ENCODE results near the gene ZNF366.

Gene ZNF366

DNA sequence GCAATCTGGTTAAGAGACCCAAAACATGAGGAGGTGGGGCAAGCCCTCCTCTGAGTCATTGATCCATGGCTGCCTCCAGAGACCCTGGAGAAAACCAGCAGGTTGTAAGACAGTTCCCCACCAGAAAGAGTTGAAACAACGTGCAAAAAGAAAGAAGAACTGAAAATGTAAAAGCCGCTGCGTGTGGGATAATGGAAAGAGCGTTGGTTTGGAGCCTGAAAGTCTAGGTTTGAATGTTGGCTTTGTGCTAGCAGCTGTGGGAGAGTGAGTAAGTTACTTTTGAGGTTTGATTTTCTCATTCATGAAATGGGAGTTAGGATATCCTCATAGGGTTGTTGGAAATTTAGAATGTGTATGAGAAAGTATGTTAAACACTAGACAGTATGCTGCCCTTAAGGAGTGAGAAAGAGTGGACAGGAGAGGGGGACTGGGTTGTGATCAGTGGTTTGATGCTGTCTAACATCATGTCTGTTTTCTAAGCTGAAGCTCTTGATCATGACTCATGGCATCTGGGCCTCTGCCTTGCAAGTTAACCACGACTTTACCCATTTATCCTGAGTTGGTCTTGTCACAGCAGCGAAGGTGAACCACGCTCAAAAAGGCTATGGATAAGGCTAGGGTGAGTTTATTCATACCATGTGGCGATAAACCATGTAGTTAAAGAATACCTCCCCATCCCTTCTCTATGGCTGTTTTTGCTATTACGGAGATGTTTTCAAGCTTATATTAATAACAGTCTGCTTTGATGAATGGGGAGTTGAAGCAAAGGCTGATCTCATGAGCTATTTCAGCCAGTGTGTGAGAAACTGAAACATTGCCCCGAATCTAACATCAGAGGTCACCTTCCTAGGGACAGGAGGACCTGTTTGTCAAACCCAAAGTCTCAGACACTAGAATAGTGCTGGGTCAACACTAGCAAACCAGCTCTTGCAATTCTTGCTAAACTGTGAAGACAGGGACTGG is 41.3 kb downstream of the ZNF366 start:
- no peak for DNase-seq (ENCODE audit: low read depth)

DNA sequence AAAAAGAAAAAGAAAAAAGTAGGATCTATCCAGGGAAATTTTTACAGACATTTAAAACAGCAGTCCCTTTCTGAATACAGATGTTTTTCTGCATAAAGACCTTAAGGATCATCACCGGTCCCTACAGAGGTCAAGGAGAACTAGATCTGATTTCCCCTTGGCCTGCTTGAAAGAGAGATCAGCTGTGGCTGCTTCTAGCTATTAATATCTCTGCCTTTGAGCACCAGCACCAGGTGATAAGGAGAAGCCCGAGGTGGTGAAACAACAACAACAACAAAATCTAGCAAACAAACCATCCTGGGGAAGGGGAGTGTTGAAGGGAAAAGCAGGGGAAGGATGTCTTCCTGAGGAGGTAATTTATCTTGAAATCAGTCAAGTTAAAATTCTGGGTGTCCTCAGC is 42.1 kb downstream of the ZNF366 start:
- no peak for DNase-seq (ENCODE audit: low read depth)

DNA sequence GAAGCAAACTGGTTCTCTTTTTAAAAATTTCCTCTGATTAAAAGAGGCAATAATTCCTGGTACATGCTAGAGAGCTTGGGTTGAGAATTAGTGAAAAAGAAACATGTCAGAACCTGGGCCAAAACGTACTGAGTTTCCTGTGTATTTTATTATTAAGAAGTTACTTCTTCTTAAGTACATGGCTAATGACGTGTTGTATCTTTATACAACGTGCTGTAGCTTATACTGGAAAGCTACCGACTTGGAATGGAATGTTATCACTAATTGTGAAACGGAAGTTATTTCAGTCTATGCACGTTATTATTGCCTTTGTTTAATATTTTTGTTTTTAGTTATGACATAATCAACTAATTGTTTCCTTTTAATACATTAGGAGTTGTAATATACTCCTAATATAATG is 43.1 kb downstream of the ZNF366 start:
- DNase-seq (ENCODE audit: low read depth) = no peak

DNA sequence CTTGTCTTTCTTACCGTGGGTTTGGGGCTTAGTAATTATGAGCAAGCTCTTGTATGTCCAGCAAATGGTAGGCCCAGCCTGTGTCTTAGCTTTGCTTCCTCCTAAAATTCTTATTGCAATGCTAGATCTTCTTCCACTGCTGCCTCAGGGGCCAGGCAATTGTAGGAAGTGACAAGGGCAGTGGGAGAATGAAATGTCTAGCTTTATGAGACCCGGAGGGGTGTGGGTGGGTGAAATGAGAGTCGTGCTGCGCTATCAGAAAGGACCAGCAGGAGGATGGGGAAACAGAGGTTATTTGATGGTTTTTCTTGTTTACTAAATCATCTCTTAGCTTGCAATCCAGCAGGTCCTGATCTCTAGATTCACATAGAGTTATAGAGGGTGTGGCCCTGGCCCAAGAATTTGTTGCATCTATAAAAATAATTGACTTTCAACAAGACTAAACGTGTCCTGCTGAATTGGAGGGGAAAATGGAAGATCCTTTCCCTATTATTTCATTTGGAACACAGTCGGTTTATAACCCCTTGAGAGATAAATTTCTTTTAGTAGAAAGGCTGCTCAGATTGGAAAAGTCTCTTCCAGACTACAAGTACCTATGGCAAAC is 43.7 kb downstream of the ZNF366 start:
- DNase-seq (ENCODE audit: low read depth) = no peak

DNA sequence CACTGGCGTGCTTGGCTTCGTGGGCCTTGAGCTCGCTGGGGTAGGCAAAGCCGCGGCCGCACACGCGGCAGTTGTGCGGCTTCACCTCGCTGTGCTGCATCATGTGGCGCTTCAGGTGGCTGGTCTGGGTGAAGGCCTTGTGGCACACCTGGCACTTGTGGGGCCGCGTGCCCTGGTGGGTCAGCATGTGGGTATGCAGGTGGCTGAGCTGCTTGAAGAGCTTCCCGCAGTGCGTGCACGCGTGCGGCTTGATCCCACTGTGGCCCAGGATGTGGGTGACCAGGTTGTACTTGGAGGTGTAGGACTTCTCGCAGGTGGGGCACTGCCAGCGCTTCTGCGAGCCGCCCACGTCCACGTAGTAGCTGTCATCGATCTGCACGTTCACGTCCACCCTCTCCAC is 46.8 kb downstream of the ZNF366 start:
- DNase-seq (ENCODE audit: low read depth) = no peak

DNA sequence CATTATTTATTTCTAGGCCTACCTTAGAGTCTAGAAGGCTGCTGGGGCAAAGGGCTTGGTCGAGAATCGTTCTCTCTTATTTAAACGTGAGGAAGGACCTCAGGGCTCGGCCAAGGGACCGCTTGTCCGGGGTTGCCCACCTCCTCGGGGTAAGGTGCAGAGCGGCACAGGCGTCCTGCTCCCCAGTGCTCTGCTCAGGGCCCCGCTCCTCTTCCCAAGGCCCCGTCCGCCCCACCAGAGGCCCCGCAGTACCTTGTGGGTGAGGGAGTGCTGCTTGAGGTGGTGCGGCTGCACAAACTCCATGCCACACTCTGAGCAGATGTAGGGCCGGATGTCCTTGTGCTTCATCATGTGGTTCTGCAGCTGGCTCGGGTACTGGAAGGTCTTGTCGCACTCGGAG is 47.3 kb downstream of the ZNF366 start:
- no peak for DNase-seq (ENCODE audit: low read depth)

DNA sequence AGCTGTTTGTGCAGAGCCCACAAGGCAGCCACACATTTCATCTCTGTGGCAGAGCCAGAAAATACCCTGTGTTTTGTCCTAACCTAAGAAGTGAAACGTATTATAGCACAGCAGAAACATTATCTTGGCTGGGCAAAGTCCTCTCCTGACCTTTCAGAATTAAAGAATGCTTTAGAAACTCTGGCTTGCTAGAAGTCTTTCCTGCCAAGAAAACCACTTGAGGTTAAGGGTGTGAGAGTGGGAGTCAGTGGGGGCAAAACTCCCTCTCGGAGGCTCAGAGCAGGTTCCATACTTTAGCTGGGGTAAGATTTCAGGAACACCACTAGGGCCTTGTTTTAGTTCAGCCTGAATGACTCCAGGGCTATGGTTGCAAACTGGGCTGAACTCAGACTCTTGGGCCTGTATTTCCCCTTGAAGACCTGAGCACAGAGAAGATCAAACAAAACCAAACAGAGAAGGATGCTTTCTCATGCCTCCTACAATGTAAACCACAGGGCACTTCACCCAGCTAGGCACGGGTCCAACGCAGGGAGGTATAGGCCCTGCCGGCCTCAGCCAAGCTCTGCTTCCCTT is 48.0 kb downstream of the ZNF366 start:
- DNase-seq (ENCODE audit: low read depth) = no peak

DNA sequence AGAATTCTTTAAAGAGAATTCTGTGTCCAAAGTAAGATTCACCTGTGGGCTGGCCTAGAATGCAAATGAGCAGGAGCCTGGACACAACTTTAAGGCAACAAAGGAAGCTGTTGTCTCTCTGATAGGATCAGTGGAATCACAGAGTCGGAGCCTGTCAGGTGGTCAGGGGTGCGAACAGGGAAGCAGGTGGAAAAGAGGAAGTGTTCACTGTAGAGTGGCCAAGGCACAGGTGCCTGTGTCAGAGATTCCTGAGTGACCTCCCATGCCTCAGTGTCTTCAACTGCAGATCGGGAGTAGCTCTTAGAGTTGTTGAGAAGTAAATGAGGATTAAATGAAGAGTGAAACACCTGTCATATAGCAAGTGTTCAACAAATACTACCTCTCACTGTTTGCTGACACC is 48.8 kb downstream of the ZNF366 start:
- no peak for DNase-seq (ENCODE audit: low read depth)

DNA sequence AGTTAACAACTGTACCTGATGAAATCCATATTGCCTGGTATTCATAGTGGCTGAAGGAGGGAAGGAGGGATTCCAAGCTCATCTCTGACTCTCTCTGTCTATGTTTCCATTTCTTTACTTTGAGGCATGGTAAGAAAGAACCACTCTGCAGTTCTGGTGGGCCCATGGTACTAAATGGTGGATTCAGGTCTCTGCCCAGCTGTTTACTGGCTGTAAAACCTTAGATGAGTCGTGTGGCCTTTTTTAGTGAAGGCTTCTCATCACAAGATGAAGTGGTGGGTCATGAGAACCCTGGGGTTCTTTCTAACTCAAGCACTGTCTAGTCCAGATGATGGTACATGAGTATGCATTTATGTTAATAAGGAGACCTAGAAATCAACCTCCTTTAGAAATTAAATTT is 49.7 kb downstream of the ZNF366 start:
- no peak for DNase-seq (ENCODE audit: low read depth)

DNA sequence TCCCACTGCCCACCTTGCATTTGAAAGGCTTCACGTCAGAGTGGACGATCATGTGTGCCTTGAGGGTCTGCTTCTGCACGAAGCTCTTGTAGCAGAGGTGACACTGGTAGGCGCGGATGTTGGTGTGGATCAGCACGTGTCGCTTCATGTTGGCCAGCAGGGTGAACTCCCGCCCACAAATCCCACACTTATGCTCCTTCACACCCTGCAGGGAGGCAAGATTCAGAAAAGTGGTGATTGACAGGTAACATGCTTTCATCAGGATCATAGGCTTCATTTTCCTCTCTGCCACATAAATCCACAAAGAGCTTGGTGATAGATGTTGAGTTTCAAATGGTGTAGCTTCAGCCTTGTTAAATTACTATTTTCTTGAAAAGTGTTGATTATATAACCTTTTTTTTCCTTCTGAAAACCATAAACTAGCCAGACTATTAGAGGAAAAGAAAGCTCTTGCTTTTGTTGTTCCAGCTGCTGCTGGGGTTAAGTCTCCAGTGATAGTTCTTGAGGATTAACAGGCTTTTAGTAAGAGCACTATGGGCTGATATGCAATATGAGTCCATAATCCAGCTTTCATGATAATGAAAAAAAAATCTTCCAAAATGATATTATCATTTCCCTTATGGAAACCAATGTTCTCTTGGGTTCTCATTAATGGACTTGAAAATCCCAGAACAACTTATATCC is 50.7 kb downstream of the ZNF366 start:
- DNase-seq (ENCODE audit: low read depth) = no peak

DNA sequence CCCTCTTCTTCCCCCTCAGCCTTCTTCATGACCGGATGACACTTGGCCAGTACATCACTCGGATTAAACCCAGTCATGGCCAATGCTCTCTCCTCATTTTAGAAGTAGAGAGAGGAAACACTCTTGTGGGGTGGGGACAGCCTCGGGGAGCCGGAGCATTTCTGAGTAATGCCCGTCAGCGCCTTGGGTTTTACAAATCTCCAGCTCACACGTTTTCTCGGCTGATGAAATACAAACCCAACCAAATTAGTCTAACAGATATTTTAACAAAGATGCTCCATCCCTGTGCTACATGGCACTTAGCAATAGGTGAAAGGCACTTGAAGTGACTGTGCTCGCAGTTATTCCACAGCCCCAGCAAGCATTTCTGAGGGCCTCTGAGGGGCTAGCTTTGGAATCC is 51.7 kb downstream of the ZNF366 start:
- DNase-seq (ENCODE audit: low read depth) = no peak

DNA sequence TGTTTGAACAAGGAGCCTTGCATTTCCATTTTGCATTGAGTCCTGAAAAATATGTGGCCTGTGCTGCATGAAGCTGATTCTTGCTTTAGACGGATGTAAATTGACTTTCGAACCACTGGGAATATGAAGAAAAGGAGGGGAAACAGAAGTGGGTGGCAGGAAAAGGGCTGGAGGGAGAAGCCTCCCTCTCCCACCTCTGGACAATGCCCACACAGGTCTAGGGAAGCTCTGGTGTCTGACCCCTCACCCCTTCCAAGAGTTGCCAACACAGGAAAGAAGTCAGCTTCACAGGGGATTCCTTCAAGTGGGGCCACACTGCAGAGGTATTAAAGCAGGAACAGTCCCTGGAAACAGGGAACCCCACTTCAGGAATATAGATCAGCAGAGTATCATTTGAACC is 52.2 kb downstream of the ZNF366 start:
- DNase-seq (ENCODE audit: low read depth) = no peak

DNA sequence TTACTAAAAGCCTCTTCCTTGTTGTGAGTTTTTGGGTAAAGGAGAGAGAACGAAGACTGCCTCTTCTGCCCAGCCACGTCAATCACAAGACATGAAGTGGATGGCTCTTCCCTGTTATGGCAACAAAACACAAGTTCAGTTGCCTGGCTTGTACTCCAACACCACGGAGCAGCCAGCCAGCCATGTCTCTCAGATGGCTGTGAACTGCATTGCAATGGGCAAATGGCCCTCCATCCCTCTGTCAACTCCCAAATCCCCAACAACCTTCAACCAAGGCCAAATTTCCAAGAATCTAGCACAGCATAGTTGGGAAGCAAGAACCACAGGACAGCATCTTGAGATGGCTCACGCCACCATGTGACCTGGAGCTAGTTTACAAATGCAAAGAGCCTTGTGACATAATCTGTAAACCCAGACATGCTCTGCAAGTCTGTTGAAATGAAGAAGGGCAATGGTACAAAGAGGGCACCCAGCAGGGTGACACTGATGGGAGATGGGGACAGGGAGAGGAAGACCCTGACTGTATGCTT is 53.9 kb downstream of the ZNF366 start:
- no peak for DNase-seq (ENCODE audit: low read depth)

DNA sequence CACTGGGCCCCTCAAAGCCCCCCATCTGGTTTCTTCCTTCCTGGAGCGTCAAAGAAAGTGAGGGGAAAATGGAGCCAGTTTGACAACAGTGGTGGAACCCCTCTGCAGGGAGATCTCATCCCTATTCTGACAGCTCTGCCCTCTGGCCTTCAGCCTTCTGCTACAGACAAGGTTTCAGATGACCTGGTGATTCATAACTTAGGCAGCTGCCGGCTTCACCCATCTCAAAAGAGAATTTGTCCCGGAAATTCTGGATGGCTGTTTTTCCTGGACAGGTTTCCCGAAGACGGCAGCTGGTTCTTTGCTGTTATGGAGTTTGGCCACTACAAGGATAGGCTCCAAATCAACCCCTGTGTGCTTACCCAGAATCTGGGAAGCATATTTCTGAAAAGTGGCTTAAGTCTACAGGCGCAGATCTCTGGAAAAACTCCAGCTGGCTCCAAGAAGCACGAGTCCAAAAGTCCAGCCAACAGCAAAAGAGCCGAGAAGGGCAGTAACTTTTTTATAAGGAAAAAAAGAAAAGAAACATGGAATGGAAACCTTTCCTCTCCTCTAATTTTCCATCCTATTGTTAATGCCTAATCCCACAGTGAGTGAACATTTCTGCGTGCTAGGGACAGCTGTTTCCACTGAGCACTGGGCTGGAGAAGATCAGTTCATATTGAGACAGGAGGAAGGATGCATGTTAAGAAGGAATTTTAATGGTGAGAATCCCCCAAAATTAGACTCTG is 54.5 kb downstream of the ZNF366 start:
- no peak for DNase-seq (ENCODE audit: low read depth)

DNA sequence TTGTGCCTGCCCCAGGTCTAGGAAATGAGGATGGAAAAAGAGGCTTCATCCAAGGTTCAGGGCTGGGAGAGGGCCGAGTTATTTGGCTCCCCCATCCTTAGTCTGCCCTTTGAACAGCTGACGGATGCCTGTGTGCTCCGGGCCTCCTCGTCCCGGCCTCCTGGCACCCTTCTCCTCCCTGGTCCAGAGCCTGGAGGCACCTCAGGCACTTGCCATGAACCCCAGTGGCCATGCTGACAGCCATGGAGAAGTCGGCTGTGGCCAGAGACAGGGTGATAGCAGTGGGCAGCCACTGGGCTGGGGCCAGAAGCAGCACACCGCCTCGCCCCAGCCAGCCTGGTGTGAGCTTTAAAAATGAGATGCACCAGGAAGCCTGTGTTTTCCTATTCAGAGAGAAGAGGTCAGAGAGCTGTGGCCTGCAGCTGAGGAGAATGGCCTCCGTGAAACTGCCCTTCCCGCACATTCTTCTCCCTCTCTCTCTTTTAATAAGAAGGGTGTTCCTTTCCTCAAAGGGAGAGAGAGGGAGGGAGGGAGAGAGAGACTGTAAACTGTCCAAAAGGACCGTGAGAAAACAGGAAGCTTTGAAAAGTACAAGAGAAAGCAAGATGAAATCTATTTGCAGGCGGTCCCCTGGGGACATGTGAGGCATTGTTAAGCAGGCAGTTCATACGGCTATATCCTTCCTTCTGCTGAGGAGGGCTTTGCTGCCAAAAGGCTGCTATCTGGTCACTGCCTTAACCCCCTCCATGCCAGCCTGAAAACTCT is 55.3 kb downstream of the ZNF366 start:
- DNase-seq (ENCODE audit: low read depth) = no peak

DNA sequence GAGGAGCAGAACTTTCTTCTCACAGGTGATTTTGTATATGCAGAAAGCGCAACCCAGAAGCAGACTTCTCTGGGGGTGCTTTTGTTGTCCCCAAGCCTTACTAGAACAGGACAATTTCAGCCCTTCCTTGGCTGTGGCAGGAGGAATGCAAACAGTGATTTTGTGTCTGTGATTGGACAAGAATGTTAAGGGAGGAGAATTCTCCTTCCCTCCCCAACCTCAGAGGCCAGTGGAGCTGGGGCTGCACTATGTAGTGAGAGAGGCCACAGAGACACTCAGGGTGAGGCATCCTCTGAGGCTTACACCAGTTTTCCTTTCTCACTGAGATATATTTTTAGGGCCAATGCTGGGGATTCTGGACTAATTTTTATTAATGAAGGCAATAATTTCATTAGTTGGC is 58.8 kb downstream of the ZNF366 start:
- DNase-seq (ENCODE audit: low read depth) = no peak

DNA sequence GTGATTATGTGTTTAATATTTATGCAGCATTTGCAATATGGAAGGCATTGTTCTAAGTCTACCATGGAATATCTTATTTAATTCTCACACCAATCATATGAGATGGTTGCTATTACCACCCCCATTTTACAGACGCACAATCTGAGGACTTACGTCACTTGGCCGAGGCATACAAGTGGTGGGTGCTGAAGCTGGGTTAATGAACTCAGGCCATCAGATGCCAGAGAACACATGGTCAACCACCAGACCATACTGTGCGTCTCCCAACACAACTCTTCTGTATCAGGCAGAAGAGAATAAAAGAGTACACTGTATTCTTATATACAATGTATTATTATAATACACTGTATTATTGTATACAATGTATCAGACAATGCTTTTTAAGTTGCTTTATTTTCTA is 59.5 kb downstream of the ZNF366 start:
- DNase-seq (ENCODE audit: low read depth) = no peak

DNA sequence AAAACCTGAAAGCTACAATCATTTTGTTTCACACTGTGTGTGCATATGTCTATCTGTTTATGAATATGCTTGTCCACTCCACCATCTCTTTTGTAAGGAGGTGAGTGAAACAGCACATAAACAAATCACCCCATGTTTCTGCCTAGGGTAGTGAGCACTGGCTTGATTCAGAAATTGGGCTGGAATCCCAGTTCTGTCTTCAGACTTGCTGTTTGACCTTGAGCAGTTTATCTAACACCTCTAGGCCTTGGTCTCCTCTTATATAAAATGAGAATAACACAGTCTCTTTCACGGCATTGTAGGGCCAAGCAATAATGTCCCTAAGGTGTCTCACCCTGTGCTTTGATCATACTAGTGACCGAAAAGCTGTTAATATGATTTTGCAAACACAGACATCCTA is 61.2 kb downstream of the ZNF366 start:
- no peak for DNase-seq (ENCODE audit: low read depth)

DNA sequence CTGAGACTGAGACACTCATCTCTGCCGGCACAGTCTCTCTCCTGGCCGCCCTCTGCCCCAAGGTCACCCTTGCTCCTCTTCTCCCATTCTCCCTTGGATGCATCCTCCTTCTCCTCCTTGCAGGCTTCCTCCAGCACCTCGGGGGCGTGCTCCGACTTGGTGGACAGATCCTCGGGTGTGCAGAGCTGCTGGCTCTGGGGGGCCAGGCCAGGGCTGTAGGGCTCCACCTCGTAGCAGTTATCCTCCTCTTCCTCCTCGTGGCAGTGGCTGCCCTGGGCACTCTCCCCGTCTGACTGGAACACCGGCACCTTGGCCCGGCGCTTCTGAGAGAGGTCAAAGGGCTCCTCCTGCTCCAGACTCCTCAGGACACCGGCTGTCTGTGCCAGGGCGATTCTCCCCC is 63.3 kb downstream of the ZNF366 start:
- no peak for DNase-seq (ENCODE audit: low read depth)

DNA sequence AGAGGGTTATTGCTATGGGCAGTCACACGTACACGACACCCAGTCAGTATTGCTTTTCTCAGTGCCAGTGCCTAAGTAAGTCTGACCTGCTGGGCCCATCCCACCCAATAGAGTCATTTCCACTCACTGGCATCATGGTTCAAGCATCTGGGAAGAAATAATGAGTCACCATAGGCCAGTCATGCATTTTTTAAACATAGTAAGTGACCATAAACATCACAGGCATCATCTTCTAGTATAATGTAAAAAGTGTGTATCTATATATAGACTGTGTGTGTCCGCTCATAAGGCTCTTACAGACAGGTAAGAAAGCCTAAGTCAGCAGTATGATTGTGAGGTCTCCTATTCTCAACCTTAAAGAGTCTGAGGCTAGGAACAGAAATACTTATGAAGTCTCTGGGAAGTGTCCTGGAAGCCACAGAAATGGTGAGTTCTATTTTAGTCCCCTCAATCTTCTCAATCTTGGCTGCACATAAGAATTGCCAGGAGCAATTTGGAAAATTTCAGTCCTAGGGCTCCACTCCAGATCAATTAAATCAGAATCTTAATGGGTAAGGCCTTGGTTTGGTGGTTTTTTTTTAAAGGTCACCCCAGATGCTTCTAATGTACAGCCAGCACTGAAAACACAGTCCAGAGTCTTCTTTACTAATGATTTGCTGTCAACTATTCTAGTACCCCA is 65.2 kb downstream of the ZNF366 start:
- DNase-seq (ENCODE audit: low read depth) = no peak
